NOMO-1 (cell line): Measurements from ENCODE around the gene CAV3.

Experiments
- DNase-seq, 2 experiments: peaks; one replicate each; lab custom pipeline; 2025; ENCODE audit not compliant: unreplicated experiment in 2 of 2; lab: John Stamatoyannopoulos, UW

The CAV3 gene

DNA sequence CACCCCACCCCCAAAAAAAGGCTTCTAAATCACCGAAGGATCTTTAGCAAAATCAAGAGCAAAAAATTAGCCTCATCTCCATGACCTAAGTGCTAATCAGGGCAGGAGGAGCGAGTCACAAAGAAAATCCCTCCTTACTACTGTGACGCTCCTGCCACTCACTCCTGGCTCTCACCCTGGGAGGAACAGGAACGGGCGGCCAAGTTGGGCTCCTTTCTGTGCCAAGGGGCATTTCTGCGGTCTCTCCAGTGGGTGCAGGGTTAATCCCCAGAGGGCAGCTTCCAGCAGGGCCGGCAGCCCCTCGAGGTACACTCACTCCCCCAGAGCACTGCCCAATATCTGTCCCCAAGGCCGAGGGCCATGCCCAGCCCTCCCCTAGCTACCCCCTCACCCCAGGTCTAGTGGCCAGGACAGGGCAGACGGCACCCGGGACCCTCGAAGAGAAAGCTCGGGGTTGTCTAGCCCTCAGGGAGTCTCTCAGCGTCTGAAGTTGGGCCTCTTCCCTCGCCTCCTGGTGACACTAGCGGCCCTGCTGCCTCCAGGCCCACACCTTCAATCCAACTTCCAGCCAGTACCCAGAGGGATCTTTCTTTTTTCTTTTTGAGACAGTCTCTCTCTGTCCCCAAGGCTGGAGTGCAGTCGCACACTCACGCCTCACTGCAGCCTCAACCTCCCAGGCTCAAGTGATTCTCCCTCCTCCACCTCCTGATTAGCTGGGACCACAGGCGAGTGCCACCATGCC lies 706 bp downstream of the CAV3 start:
- DNase-seq: no peak

DNA sequence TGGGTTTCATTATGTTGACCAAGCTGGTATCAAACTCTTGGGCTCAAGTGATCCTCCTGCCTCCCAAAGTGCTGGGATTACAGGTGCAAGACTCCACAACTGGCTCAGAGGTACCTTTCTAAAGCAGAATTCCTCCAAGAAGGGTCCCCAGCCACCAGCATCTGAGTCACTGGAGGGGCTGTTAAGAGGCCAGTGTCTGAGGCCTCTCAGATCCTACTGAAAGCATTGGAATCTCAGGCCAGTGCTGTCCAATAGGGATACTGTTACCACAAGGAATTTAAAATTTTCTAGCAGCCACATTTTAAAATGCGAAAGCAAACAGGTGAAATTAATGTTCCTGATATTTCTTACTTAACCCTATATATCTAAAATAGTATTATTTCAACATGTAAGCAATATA lies 1.3 kb downstream of the CAV3 start:
- DNase-seq: no peak

DNA sequence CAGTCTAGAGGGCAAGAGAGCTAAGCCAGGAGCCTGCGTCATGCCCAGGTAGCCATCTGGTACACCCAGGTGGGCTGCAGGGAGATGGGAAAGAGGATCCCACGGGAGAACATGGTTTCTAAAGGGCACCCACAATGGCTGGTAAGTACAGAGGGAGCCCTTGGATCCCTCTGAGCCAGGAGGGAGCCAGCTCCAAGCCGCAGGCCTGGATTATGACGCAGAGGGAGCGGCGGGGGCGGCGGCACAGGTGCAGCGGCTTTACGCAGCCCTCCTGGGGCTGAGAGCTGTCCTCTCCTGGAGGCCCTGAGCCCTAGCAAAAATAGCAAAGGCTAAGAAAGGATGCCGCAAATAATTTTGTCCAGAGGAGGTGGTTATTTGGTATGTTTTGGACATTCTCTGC lies 2.8 kb downstream of the CAV3 start:
- no peak for DNase-seq

DNA sequence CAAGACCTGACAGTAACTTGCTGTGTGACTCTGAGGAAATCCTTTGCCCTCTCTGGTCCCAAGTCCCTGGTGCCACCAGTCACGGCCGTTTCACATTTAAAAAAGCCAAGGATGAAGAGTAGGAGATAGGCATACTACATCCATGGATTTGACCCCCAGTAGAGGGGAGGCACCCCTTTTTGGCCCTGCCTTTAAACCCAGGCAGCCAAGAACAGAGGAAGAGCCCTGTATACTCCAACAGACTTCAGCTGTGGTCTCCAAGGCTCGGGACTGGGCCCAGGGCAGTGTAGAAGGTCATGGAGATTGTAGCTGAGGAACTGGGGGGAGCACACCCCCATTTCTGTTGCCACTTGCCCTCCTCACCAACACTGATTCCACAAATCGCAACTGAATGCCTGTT lies 3.7 kb downstream of the CAV3 start:
- DNase-seq: no peak

DNA sequence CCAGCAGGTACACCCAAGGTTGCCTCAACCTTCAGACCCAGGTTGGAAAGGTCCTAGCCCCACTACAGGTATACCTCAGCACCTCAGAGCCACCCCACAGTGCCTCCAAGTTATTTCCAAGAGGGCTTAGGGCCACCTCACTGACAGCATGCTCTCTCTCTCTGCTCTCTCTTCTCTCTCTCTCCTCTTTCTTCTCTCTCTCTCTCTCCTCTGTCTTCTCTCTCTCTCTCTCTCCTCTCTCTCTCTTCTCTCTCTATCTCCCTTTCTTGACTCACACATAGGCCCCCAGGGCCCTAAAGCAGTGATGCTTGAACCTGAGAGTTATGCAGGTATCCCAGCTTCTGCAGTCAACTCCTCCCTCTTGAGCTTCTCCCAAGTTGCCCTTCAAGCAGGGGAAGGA lies 4.2 kb downstream of the CAV3 start:
- no peak for DNase-seq

DNA sequence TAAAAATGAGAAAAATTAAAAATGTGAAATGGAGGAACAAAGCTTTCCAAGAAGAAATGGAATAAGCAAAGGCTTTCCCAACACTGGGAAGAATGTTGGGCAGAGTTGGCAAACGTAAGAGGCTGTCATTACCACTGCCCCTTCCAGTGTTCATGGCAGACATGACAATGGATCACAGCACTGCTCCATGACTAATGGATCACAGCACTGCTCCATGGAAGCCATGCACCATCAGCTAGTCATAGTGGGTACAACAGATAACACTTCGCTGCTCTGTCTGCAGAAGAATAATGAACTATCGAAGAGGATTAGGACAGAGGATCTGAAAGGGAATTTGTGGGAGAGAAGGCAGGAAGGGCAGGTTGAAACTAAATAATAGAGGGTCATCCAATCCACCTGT lies 5.0 kb downstream of the CAV3 start:
- DNase-seq: no peak

DNA sequence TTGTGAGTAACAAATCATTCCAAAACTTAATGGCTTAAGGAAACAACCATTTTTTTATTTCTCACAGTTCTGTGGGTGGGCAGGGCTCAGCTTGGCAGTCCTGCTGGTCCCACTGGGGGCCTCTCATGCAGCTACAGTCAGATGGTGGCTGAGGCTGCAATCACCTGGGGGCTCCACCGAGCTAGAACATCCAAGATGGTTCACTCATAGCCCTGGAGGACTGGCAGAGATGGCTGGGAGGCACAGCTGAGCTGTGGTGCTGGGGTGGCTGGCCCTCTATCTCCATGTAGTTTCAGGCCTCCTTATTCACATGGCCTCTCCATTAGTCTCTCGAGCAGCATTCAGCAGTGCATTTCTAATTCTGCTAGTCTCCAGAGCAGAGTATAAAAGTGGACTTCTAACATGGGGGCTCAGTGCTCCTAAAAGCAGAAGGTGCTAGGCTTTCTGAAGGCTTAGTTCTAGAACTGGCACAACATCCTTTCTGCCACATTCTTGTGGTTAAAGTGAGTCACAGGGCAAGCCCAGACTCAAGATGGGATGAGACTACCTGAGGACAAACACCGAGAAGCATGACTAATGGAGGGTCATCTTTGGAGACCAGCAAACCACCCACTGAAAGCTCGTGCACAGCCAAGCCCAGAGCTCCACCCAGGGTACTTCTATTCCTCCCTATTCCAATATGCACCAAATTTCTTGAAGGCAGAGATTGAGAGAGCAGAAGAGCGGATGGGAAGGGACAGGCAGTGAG lies 6.3 kb downstream of the CAV3 start:
- DNase-seq: peak in 1 of 2 experiments; percentile 7

DNA sequence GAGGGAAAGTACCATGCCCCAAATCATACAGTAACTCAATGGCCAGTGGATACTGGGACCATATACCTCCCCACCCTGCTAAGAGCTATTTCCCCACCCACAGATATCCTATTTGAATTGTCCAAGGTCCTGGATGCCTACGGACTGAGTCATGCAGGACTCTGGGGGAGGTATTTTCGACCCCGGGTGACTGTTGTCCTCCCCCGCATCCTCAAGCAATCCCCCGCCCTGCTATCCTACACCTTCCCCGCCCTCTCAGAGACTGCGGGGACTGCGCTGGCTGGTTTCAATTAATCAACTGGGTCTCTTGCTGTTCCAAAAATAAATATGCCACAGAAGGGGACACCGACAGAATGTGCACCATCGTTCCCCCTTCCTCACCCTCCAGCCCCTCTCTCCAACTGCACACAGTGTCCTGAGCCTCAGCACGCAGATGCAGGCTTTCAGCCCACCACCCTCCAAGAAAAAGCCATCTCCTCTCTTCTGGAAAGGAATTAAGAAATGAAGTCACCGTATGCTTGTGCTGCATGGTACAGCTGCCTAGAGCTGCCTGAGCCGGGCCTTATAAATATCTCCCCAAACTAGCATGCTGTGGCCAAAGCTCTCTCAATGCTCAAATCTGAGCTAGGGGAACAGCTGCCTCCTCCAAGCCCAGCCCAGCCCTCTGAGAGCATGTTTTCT lies 8.1 kb downstream of the CAV3 start:
- DNase-seq: no peak

DNA sequence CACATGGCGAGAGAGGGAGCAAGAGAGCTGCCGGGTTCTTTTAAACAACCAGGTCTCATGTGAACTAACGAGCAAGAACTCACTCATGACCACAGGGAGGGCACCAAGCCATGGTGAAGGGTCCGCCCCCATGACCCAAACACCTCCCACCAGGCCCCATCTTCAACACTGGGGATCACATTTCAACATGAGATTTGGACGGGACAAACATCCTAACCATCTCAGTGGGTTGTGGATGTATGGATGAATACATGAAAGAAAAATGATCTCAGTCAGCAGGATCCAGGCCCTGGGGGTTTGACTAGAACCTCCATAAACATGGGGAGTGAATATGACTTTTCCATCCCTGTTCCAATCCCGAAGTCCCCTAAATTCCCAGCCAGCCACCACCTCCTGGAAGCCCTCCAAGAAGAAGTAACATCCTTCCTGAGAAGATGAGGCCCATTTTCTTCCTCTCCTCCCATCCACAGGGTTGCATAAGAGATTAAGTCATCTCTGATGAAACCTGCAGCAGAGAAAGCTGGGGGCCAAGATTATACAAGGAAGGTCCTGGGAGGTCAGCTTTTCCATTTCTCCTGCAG lies 9.5 kb downstream of the CAV3 start:
- peak in 1 of 2 experiments; percentile 18 for DNase-seq

DNA sequence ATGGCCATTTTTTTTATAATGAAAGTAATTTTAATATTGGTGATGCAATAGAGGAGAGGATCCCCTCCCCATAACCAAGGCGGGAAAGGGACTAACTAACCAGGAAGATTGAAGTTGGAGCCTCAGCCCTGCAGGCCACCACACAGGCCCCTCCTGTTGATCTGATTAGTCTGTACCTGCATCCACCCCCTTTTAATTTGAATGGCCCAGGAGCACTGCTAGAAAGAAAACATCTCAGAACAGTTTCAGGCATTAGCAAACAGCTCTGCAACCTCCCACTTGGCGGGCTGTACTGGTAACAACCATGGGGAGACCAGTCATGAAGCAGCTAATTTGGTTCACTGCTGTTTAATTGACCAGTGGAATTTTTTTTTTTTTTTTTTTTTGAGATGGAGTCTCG lies 10.3 kb downstream of the CAV3 start:
- no peak for DNase-seq

DNA sequence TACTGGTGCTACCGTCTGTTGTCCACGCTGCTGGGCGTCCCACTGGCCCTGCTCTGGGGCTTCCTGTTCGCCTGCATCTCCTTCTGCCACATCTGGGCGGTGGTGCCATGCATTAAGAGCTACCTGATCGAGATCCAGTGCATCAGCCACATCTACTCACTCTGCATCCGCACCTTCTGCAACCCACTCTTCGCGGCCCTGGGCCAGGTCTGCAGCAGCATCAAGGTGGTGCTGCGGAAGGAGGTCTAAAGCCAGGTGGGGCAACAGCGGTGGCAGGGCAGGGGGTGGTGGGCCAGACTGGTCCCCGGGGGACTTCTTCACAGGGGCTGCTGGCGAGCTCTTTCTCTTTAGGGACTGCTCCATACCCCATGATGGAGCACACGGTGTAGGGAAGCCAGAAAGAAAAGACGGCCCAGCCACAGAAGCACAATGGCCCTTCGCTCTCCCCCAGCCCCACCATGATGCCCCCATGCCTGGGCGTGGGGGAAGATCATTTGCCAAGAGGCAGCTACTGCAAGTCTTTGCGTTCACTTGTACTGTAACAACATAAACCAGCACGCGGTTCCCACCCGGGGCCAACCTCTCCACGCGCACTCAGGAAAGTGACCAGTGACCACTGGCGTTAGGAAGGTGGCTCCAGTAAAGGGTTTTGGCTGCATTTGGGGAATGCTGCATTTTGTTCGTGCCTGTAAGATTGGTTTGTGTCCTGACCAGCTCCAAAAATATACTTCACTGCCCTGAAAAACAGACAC lies 12.2 kb downstream of the CAV3 start:
- DNase-seq: no peak

DNA sequence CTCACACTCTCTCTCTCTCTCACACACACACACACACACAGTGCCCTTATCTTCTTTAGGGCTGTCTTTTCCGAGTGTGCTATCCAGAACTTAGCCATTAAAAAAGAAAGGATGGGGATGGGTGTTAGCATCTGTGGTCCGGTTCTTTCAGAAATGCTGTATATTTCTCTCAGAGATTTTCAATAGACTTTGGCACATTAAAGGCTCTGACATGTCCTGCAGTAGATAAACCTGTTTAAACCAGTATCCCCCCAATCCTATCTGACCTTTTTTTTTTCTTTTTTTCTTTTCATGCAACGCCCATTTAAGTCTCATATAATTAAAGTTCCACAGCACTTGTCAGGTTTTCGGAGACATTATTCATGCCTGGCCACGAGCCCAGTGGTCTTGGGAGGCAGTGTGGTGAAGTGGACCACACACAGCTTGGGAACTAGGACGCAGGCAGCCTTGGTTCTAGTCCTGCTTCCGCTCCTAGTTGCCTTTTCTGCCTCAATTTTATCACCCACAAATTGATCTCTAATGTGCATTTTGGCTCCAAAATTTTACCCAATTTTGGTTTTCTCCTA lies 13.3 kb downstream of the CAV3 start:
- DNase-seq: no peak

DNA sequence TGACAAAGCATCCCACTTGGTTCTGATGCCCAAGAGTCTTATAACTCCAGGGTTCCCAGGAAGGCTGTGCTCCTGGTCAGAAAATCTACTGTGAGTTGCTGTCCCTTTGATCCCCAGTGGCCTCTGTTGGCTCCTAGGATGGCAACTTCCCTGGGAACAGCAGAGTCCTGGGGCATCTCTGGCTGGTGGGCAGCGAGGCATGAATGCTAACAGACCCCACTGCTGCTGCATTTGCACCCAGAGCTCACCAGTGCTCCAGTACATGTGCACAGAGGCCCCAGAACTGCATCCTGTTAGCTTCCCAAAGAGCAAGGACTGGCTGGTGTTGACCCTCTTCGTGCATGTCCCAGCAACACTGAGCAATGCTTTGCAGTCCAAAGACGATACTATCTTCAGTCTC lies 15.7 kb downstream of the CAV3 start:
- DNase-seq: no peak

DNA sequence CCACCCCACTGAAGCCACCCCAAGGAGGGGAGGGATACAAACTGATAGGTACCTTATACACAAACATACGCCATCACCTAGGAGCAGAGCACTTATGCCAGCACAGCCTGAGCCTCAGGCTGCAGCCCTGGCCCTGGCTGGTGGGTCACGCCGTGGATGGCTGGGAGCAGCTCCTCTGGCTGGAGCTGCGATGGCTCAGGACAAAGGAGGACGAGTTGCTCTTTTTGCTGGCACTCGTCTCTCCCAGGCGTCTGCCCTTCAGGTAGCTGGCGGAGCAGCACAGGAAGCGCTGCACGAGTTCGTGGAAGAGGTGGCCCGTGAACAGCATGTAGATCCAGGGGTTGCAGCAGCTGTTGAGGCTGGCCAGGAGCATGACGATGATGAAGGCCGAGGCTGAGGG lies 19.2 kb downstream of the CAV3 start:
- no peak for DNase-seq

DNA sequence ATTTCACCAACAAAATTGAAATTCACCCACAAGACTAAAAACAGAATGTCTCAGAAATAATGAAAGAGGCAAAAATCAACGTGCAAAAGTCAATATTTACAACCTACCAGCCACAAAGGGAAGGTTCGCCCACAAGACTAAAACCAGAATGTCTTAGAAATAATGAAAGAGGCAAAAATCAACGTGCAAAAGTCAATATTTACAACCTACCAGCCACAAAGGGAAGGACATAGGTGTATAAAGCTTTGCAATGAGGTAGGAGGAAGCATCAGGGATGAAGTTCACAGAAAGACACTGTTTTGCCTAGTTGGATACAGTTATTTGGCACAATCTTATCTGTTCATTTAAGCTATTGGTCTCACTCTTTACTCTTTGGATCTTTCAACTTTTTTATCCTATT lies 21.5 kb downstream of the CAV3 start:
- DNase-seq: no peak

DNA sequence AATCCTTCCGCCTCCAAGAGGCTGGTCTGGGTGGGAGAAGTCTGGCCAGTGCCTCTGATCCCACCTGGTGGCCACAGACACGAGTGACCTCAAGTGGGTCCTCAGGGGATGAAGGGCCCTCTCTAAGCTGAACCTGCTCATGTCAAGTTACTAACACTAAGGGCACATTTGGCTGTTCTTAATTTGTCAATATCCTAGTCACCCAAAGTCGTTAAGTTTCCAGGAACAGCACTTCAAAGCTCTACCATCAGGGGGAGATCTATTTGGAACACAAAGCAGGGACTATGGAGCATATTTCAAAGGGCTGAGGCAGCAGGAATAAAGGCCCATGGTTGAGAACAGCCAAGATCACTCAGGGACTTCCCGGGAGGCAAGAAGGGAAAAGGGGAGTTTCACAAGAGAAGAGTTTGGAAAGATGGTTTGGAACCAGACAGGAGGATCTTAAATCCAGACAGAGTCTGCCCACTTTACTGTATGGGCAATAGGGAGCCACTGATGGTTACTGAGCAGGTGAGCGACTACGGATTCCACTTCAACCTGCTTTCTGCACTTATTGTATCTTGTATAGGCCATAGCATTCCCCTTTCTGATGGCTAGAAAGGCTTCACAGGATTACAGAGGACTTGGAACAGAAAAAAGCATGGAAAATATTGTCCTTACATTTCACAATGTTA lies 22.1 kb downstream of the CAV3 start:
- no peak for DNase-seq

DNA sequence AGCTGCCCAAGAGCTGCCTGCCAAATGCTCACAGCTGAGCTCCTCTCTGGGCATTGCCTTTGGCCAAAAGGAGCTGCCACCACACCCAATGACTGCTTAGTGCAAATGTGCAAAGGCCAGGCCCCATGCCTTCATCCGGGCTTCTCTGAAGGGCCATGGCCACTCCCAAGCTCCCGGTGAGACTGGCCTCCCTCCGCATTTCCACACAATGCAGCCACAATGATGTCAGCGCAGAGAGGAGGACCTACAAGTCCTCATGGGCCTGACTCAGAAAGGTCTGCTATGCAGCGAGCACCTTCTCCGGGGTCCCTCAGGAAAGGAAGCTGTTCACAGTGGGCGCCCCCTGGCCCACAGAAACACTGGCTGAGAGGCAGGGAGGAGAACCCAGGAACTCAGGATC lies 23.1 kb downstream of the CAV3 start:
- DNase-seq: no peak

DNA sequence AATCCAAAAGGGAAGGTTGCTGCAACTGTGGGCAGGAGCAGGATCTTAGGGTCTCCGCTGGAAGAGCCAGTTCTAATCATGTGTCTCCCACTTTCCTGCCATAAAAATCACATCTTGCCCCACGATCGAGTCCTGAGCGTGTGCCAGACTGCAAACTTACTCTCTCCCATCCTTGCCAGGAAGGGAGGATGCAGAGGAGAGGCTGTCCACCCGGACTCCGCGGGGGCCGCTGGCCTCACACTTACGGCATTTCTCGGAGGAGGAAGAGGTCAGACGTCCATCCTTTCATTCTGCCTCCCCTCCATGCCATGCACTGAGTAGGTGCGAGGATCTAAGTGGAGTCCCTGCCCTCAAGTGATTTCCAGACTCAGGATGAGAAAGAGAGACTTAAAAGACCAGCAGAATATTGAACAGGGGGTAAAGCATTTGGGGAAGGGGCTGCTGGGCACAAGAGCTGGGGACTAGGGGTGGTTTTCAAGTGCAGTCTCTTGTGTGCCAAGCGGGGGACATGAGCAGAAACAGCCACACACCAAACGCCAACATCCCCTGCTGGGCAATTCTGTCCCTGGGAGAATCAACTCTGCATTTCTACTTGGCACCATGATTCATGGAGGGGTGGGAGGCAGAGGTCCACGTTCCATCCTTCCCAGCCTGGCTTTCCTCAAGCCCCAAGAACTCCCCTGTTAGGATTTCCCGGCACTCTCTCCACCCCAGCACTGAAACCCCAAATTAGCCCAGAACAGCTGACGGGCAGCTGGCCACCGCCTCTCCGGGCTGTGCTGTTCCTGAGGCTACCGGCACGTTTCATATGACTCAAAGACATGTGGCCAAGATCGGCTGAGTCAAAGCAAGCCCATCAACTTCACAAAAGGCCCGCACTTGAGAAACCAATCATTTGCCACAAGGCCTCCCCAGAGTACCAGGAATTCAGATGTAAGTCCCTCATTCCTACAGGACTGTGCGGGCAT lies 24.2 kb downstream of the CAV3 start:
- no peak for DNase-seq
